LNCAP (cell line): ENCODE results near the gene OSBPL8.
A peak's percentile ranks its signal among the peaks of the same experiment; 100 is the strongest.

Experiments
- TF ChIP-seq, protein P1 (sequence below): fragments of 450-650 bp; IDR thresholded peaks from 2 replicates; pipeline ENCODE4 v1.5.1; 2017; ENCODE audit warnings: mild to moderate bottlenecking

The OSBPL8 gene

GRCh38 chr12:76587428-76588178 is 28.0 kb upstream of the OSBPL8 start:
- TF ChIP-seq, protein P1, sequence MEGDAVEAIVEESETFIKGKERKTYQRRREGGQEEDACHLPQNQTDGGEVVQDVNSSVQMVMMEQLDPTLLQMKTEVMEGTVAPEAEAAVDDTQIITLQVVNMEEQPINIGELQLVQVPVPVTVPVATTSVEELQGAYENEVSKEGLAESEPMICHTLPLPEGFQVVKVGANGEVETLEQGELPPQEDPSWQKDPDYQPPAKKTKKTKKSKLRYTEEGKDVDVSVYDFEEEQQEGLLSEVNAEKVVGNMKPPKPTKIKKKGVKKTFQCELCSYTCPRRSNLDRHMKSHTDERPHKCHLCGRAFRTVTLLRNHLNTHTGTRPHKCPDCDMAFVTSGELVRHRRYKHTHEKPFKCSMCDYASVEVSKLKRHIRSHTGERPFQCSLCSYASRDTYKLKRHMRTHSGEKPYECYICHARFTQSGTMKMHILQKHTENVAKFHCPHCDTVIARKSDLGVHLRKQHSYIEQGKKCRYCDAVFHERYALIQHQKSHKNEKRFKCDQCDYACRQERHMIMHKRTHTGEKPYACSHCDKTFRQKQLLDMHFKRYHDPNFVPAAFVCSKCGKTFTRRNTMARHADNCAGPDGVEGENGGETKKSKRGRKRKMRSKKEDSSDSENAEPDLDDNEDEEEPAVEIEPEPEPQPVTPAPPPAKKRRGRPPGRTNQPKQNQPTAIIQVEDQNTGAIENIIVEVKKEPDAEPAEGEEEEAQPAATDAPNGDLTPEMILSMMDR: no peak

DNA sequence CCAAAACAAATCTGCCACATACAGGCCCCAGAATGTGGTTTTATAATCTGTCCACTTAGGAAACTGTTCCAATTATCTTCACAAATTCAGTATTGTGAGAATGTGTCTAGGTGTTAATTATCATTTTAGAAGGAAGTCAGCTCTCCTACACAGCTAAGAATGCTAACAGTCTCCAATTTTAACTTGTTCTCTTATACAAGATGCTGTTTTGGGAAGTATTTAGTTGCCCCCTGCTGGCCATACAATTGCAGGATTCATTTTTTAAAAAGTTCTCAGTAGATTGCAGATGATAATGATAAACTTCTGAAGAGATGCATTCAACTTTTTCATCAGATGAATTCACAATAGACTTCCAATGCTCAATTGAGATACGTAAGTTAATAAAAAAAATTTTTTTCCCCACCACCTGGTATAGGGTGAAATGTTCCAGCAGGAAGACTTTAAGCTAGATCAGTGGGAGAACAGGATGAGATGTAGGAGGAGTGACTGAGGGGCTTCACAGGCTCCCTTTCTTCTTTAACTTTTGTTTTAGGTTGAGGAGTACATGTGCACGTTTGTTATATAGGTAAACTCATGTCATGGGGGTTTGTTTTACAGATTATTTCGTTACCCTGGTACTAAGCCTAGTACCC is 27.3 kb upstream of the OSBPL8 start:
- TF ChIP-seq, protein P1: peak; percentile 75

DNA sequence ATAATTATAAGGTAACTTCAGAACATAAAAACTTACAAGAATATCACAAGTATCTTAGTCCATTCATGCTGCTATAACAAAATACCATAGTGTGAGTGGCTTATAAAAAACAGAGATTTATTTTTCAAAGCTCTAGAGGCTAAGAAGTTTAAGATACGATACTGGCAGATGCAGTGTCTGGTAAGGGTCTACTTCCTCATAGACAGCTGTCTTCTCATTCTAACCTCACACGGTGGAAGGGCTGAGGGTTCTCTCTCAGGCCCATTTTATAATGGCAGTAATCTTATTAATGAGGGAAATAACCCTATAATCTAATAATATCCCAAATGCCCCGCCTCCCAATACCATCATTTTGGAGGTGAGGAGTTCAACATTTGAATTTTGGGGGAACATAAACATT is 23.7 kb upstream of the OSBPL8 start:
- TF ChIP-seq, protein P1: no peak

GRCh38 chr12:76573840-76574373 is 14.3 kb upstream of the OSBPL8 start:
- TF ChIP-seq, protein P1: no peak

GRCh38 chr12:76571256-76571655 is 11.7 kb upstream of the OSBPL8 start:
- TF ChIP-seq, protein P1: no peak

- TF ChIP-seq, protein P1: no peak
These were observed 10.4 kb upstream of the OSBPL8 start for GRCh38 chr12:76569685-76570604.

DNA sequence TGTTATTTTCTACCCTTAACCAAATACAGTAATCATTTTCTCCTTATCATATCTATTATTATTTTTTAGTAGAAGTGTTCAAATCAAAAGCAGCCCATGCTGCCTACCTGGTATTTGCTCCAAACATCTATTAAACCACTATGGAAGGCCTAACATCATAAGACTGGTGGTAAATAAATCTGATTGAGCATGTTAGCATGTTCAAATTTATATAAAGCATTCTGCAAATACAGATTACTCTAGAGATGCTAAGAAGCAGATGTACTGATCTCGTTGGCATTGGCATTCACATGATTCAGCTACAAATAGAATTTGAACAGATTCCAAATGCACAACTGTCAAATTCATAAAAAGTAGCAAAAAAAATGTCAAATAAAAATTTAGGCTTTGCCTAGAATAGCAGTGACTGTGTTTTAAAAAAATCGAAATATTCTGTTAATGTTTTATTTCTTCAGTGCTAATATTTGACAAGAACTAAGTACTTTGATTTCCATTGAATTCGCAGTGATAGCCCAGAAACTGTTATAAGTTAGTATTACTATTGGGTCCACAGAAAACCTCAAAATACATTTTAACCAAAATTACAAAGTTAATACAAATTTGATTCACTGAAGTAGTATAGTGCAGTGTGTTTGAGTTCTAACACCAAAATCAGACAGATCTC is 9.4 kb upstream of the OSBPL8 start:
- TF ChIP-seq, protein P1: no peak
